ENCODE measurements around the gene TBC1D5. TPM values are rescaled to one million over a fixed set of nuclear protein-coding genes. Genes with fewer than 3 reads are reported as not detected.

TBC1D5 gene
- total and polyA plus RNA-seq, 12 donors, result 6.4 to 108 (median 70.7) TPM

- no peak overlapping the region for H3K4me3 ChIP-seq
- peaks cover 0 to under 1% (median 0%) of the 10 kb centered on the region in 3 donors for H3K9me3 ChIP-seq (replicated peaks in 1 of 3)
- no peaks in the 10 kb centered on the region for H3K36me3 ChIP-seq (replicated peaks in 1 of 2)
- no peak overlapping the region for H3K27ac ChIP-seq
- DNase-seq, result no peak
- intact Hi-C loops (cut with DNase I), result no loop called here
- TF ChIP-seq CTCF (IDR thresholded peaks at IDR 0.05) (no peak), POLR2A (IDR thresholded peaks at IDR 0.05) (no peak)
- H3K4me1 ChIP-seq (replicated peaks in 1 of 2), result peaks cover 0 to 10% of the 10 kb centered on the region in 2 donors
- H3K27me3 ChIP-seq, result no peaks in the 10 kb centered on the region
Measured at GRCh38 chr3:17207019-17207418, 535.4 kb downstream of the TBC1D5 start.

- intact Hi-C loops (cut with DNase I), result no loop called here
- no peaks in the 10 kb centered on the region for H3K36me3 ChIP-seq (replicated peaks in 1 of 2)
- no peak for DNase-seq
- no peaks in the 10 kb centered on the region for H3K27me3 ChIP-seq
- TF ChIP-seq POLR2A (IDR thresholded peaks at IDR 0.05) (no peak), CTCF (IDR thresholded peaks at IDR 0.05) (no peak)
- 58 to 81% (median 73%) methylated on average over 3 of the region's 3 CpGs for WGBS, 4 donors
- peaks cover 0 to 10% of the 10 kb centered on the region in 2 donors for H3K4me1 ChIP-seq (replicated peaks in 1 of 2)
- no peak overlapping the region for H3K27ac ChIP-seq
- peaks cover 0 to 6% (median 0%) of the 10 kb centered on the region in 3 donors for H3K9me3 ChIP-seq (replicated peaks in 1 of 3)
- no peak overlapping the region for H3K4me3 ChIP-seq
Measured at GRCh38 chr3:17204049-17204650, 538.3 kb downstream of the TBC1D5 start.

GRCh38 chr3:17201538-17201937, 540.9 kb downstream of the TBC1D5 start:
- DNase-seq, result no peak
- Histone ChIP-seq H3K27ac (no peak overlapping the region), H3K9me3 (replicated peaks in 1 of 3) (peaks cover 0 to 6% (median 0%) of the 10 kb centered on the region in 3 donors), H3K36me3 (replicated peaks in 1 of 2) (no peaks in the 10 kb centered on the region), H3K4me3 (no peak overlapping the region), H3K27me3 (no peaks in the 10 kb centered on the region), H3K4me1 (replicated peaks in 1 of 2) (no peaks in the 10 kb centered on the region)
- no peak for TF ChIP-seq CTCF (IDR thresholded peaks at IDR 0.05)
- no peak for TF ChIP-seq POLR2A (IDR thresholded peaks at IDR 0.05)
- intact Hi-C loops (cut with DNase I), result no loop called here
- WGBS, 4 donors, result 94 to 100% (median 97%) methylated on average over 2 of the region's 2 CpGs

- Histone ChIP-seq H3K27me3 (no peaks in the 10 kb centered on the region), H3K4me3 (no peak overlapping the region), H3K9me3 (replicated peaks in 1 of 3) (no peaks in the 10 kb centered on the region), H3K27ac (no peak overlapping the region), H3K4me1 (replicated peaks in 1 of 2) (peaks cover 0 to 5% of the 10 kb centered on the region in 2 donors), H3K36me3 (replicated peaks in 1 of 2) (no peaks in the 10 kb centered on the region)
- TF ChIP-seq POLR2A (IDR thresholded peaks at IDR 0.05) (no peak), CTCF (IDR thresholded peaks at IDR 0.05) (peak in 1 of 6 experiments; percentile 13)
- no peak for DNase-seq
- WGBS, 4 donors, result 63 to 73% (median 69%) methylated on average over 5 of the region's 5 CpGs
- intact Hi-C loops (cut with DNase I), result no loop called here
Measured at GRCh38 chr3:17195856-17196604, 546.4 kb downstream of the TBC1D5 start.
